IPS DF 4.7 (cell line): ENCODE data around the gene UBE2K.
"Not testable (repeated sequence)": the region's sequence is repeated elsewhere in the genome, so short reads cannot be mapped to it uniquely, and the experiment has no call there.

Experiments
- DNase-seq: peaks from one replicate; pipeline ENCODE4 v3.0.0-alpha.2; 2013; ENCODE audit warnings: low spot score; ENCODE audit errors: extremely low read depth

UBE2K gene

GRCh38 chr4:39721788-39722187, 23.9 kb downstream of the UBE2K start:
- DNase-seq, result no peak

GRCh38 chr4:39729557-39729956, 31.6 kb downstream of the UBE2K start:
- DNase-seq, result no peak

- no peak for DNase-seq
Measured at GRCh38 chr4:39730072-39730471, 32.1 kb downstream of the UBE2K start.

- no peak for DNase-seq
Measured at GRCh38 chr4:39731908-39732307, 34.0 kb downstream of the UBE2K start.

- DNase-seq, result no peak
Measured at GRCh38 chr4:39732728-39733127, 34.8 kb downstream of the UBE2K start.

GRCh38 chr4:39739591-39739990, 41.7 kb downstream of the UBE2K start:
- not testable (repeated sequence) for DNase-seq

GRCh38 chr4:39741401-39741800, 43.5 kb downstream of the UBE2K start:
- no peak for DNase-seq

- no peak for DNase-seq
Measured at GRCh38 chr4:39745920-39746319, 48.0 kb downstream of the UBE2K start.

GRCh38 chr4:39750216-39750615, 52.3 kb downstream of the UBE2K start:
- no peak for DNase-seq

- DNase-seq, result no peak
Measured at GRCh38 chr4:39754309-39754708, 56.4 kb downstream of the UBE2K start.

- DNase-seq, result no peak
Measured at GRCh38 chr4:39756159-39756558, 58.2 kb downstream of the UBE2K start.

- no peak for DNase-seq
Measured at GRCh38 chr4:39758176-39758575, 60.2 kb downstream of the UBE2K start.

- DNase-seq, result no peak
Measured at GRCh38 chr4:39759569-39759968, 61.6 kb downstream of the UBE2K start.

- DNase-seq, result no peak
Measured at GRCh38 chr4:39761005-39761667, 63.2 kb downstream of the UBE2K start.

- DNase-seq, result no peak
Measured at GRCh38 chr4:39763714-39764572, 66.0 kb downstream of the UBE2K start.

GRCh38 chr4:39770005-39770404, 72.1 kb downstream of the UBE2K start:
- no peak for DNase-seq

- no peak for DNase-seq
Measured at GRCh38 chr4:39770471-39770870, 72.5 kb downstream of the UBE2K start.

- no peak for DNase-seq
Measured at GRCh38 chr4:39770969-39771724, 73.2 kb downstream of the UBE2K start.

- not testable (repeated sequence) for DNase-seq
Measured at GRCh38 chr4:39781988-39782387, 84.1 kb downstream of the UBE2K start.

- DNase-seq, result no peak
Measured at GRCh38 chr4:39785083-39785482, 87.1 kb downstream of the UBE2K start.

- no peak for DNase-seq
Measured at GRCh38 chr4:39786838-39787237, 88.9 kb downstream of the UBE2K start.

- no peak for DNase-seq
Measured at GRCh38 chr4:39792128-39792527, 94.2 kb downstream of the UBE2K start.
